Calu3 (cell line): ENCODE results near the gene RTTN. TPM values are rescaled to one million over a fixed set of nuclear protein-coding genes. Genes with fewer than 3 reads are reported as not detected.

Experiments used
- BruUV-seq: library from RNA; stranded (reverse); fragments of 400-500 nt; replicated peaks from 2 replicates; lab custom pipeline; 2021; lab: Mats Ljungman, UMichigan
- CTCF ChIA-PET: fragments of 300-600 bp; sonication (Branson Sonifier 250); formaldehyde crosslinking; loops from one replicate; lab custom pipeline; 2022; ENCODE audit warnings: antibody characterized with exemption; lab: Charles Lee
- DNase-seq: peaks from one replicate; pipeline ENCODE4 v3.0.0; 2022
- H3K27ac Mint-ChIP-seq: one replicate; pipeline ENCODE4 v1.8.0; 2022; ENCODE audit warnings: mixed read lengths; ENCODE audit not compliant: unreplicated experiment
- H3K27me3 Mint-ChIP-seq: one replicate; pipeline ENCODE4 v1.8.0; 2022; ENCODE audit warnings: mixed read lengths; ENCODE audit not compliant: unreplicated experiment
- H3K36me3 Mint-ChIP-seq: one replicate; pipeline ENCODE4 v1.8.0; 2022; ENCODE audit warnings: mild to moderate bottlenecking, moderate library complexity, mixed read lengths; ENCODE audit not compliant: insufficient read depth, unreplicated experiment
- H3K4me1 Mint-ChIP-seq: one replicate; pipeline ENCODE4 v1.8.0; 2022; ENCODE audit warnings: mild to moderate bottlenecking, low read depth, mixed read lengths; ENCODE audit not compliant: unreplicated experiment
- H3K4me3 Mint-ChIP-seq: one replicate; pipeline ENCODE4 v1.8.0; 2022; ENCODE audit warnings: mild to moderate bottlenecking, low read depth, moderate library complexity, mixed read lengths; ENCODE audit not compliant: unreplicated experiment
- H3K9me3 Mint-ChIP-seq: one replicate; pipeline ENCODE4 v1.8.0; 2022; ENCODE audit warnings: low read depth, mixed read lengths; ENCODE audit not compliant: unreplicated experiment
- intact Hi-C: fragments of 100-400 bp; cut with micrococcal nuclease; formaldehyde crosslinking; loops from one replicate; pipeline ENCODE4 v1.10.0; 2022; ENCODE audit not compliant: unreplicated experiment
- total RNA-seq: library from RNA; stranded (reverse); gene quantifications from 2 replicates; pipeline ENCODE4 v1.2.3, GENCODE V29; 2022
- TF ChIP-seq, protein P1 (sequence below): fragments of 200-600 bp; IDR thresholded peaks from one replicate; pipeline ENCODE4 v1.8.0; 2022; ENCODE audit warnings: antibody characterized with exemption; ENCODE audit not compliant: unreplicated experiment

Gene RTTN
- total RNA-seq, 1 experiment from 2014 or later = 22.7 TPM

DNA sequence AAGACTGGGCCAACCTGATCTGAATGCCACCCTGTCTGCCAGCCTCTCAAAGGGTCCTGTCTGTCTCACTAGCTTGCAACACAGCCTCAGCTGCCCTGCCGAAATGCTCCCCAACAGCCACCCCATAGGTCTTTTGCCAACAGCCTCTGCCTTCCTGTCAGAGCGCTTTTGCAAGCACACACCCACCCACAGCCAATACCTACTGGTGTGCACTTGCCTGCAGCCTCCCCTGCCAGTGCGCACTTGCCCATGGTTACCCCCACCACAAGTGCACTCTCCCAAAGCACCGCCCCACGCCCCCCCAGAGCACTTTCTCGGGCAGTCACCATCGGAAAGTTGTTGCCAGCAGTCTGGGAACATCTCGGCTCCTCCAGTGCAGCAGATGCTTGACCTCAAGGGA, 48.6 kb downstream of the RTTN start:
- CTCF ChIA-PET = no interaction called here
- H3K4me3 Mint-ChIP-seq = no peak overlapping the region
- H3K36me3 Mint-ChIP-seq = no peaks in the 10 kb centered on the region
- no TSS peak for BruUV-seq
- no peaks in the 10 kb centered on the region for H3K9me3 Mint-ChIP-seq
- intact Hi-C loops = no loop called here
- no peaks in the 10 kb centered on the region for H3K27me3 Mint-ChIP-seq
- no peak for DNase-seq
- H3K4me1 Mint-ChIP-seq = peaks cover 40% of the 10 kb centered on the region
- TF ChIP-seq, protein P1, sequence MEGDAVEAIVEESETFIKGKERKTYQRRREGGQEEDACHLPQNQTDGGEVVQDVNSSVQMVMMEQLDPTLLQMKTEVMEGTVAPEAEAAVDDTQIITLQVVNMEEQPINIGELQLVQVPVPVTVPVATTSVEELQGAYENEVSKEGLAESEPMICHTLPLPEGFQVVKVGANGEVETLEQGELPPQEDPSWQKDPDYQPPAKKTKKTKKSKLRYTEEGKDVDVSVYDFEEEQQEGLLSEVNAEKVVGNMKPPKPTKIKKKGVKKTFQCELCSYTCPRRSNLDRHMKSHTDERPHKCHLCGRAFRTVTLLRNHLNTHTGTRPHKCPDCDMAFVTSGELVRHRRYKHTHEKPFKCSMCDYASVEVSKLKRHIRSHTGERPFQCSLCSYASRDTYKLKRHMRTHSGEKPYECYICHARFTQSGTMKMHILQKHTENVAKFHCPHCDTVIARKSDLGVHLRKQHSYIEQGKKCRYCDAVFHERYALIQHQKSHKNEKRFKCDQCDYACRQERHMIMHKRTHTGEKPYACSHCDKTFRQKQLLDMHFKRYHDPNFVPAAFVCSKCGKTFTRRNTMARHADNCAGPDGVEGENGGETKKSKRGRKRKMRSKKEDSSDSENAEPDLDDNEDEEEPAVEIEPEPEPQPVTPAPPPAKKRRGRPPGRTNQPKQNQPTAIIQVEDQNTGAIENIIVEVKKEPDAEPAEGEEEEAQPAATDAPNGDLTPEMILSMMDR = no peak
- no peak overlapping the region for H3K27ac Mint-ChIP-seq

DNA sequence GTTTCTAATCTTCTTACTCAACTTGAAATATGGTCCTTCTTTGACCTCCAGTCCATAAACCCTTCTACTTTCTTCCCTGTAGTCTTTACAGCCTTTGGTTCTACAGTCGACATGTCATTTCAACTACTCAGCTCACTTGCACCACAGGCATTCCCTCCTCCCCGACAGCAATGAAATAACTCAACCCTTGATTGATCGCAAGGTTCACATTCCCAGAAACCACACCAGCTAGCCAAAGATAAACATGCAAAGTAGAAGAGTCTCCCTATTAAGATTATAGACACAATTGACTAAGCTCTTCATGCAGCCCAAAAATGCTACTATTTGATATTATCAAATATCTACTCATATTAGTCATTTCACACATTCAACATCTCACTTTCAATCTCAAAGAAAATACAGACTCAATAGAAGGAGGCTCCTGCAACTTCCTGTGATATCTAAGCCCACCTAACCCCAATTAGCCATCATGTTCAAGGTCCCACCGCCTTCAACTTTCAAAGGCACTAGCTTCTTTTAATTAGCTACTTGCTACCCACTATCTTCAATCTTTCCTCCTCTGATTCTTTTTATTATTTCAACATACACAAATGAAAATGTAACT, 50.8 kb downstream of the RTTN start:
- DNase-seq = peak; percentile 46
- peak overlapping the region; percentile 4 for H3K4me3 Mint-ChIP-seq
- no TSS peak for BruUV-seq
- intact Hi-C loops = no loop called here
- H3K27ac Mint-ChIP-seq = peak overlapping the region; percentile 2
- H3K9me3 Mint-ChIP-seq = no peaks in the 10 kb centered on the region
- no peaks in the 10 kb centered on the region for H3K36me3 Mint-ChIP-seq
- CTCF ChIA-PET = interaction anchor here (1.2 kb wide), 1 partner anchor 300 kb away, joined by 3 read pairs; no protein-coding TSS in a partner anchor
- peaks cover 30% of the 10 kb centered on the region for H3K4me1 Mint-ChIP-seq
- TF ChIP-seq, protein P1 = no peak
- no peaks in the 10 kb centered on the region for H3K27me3 Mint-ChIP-seq

DNA sequence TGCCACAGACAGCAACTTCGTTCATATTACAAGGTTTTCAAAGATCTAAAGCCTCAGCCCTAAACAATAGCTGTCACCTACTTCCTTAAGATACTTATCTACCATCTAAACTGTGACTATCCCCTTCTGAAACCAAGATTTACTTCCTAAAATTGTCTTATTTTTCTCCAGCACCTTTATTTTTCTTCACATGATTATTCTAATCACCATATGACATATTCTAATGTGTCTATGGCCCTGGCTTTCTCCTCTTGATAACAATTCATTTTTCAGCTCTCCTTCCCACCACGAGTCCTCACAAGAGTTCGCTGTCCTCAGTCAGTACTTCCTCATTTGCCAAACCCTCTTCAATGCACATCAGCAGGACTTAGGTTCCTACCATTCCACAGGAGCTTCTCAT, 53.9 kb downstream of the RTTN start:
- no peaks in the 10 kb centered on the region for H3K36me3 Mint-ChIP-seq
- intact Hi-C loops = no loop called here
- DNase-seq = no peak
- H3K4me3 Mint-ChIP-seq = no peak overlapping the region
- peaks cover 22% of the 10 kb centered on the region for H3K4me1 Mint-ChIP-seq
- BruUV-seq = no TSS peak
- CTCF ChIA-PET = interaction anchor here (0.5 kb wide), 1 partner anchor 33 kb away, joined by 4 read pairs; no protein-coding TSS in a partner anchor
- no peak overlapping the region for H3K27ac Mint-ChIP-seq
- H3K9me3 Mint-ChIP-seq = no peaks in the 10 kb centered on the region
- H3K27me3 Mint-ChIP-seq = no peaks in the 10 kb centered on the region
- TF ChIP-seq, protein P1 = no peak

DNA sequence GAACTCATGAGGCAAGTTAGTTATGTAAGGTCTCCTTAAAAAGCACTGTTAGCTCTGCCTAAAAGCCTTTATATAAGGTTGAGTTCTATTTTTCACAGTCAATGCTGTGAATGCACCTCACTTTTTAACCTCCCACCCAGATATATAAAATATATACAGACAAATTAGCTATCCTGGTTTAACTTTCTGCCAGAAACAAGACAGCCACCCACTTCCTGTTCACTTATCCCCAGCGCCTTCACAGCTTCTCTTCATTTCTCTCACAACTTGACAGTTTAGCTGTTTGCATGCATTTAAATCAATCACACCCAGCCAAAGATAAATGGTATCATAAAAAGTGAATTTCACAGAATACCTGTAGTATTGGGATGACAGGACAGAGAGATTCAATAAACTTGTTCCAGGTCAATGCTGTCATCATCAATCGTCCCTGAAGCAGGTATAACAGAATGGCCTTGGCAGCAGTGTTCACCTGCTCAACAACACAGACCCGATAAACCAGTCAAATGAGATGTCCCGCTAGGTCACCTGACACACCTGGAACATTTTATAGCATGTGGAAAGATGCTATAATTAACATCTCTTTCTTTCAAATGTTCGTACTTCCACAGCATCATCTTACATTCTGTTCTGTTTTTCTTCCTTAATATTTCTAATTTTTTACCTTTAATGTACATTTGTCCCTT, 55.7 kb downstream of the RTTN start:
- H3K36me3 Mint-ChIP-seq = no peaks in the 10 kb centered on the region
- H3K27ac Mint-ChIP-seq = no peak overlapping the region
- intact Hi-C loops = no loop called here
- TF ChIP-seq, protein P1 = no peak
- no peak for DNase-seq
- no peak overlapping the region for H3K4me3 Mint-ChIP-seq
- no peaks in the 10 kb centered on the region for H3K27me3 Mint-ChIP-seq
- no peaks in the 10 kb centered on the region for H3K9me3 Mint-ChIP-seq
- peaks cover 15% of the 10 kb centered on the region for H3K4me1 Mint-ChIP-seq
- BruUV-seq = no TSS peak
- CTCF ChIA-PET = interaction anchor here (0.7 kb wide), 2 partner anchors 90 to 153 kb away, joined by 3 to 6 read pairs; no protein-coding TSS in a partner anchor
